Ishikawa (cell line): Measurements from ENCODE around the gene GBGT1.

ENCODE experiments used
- CEBPB ChIP-seq: IDR thresholded peaks from 2 replicates; pipeline ENCODE4 v1.6.1; 2012
- CREB1 ChIP-seq: IDR thresholded peaks from 2 replicates; pipeline ENCODE4 v1.6.1; 2012; ENCODE audit warnings: low read depth
- EGR1 ChIP-seq: IDR thresholded peaks from 2 replicates; pipeline ENCODE4 v1.6.1; 2012
- EP300 ChIP-seq: IDR thresholded peaks from 2 replicates; pipeline ENCODE4 v1.6.1; 2012; ENCODE audit warnings: borderline replicate concordance
- FOXM1 ChIP-seq: IDR thresholded peaks from 2 replicates; pipeline ENCODE4 v1.6.1; 2012; ENCODE audit warnings: low read depth, borderline replicate concordance
- NFIC ChIP-seq: IDR thresholded peaks from 2 replicates; pipeline ENCODE4 v1.6.1; 2012
- RAD21 ChIP-seq: IDR thresholded peaks from 2 replicates; pipeline ENCODE4 v1.6.1; 2012; ENCODE audit warnings: low read depth
- TAF1 ChIP-seq: IDR thresholded peaks from 2 replicates; pipeline ENCODE4 v1.6.1; 2012; ENCODE audit warnings: low read depth, mild to moderate bottlenecking
- TEAD4 ChIP-seq: IDR thresholded peaks from 2 replicates; pipeline ENCODE4 v1.6.1; 2012
- YY1 ChIP-seq: IDR thresholded peaks from 2 replicates; pipeline ENCODE4 v1.6.1; 2012; ENCODE audit warnings: low read depth
- TF ChIP-seq, protein P1 (sequence below): IDR thresholded peaks from 2 replicates; pipeline ENCODE4 v1.6.1; 2012; ENCODE audit warnings: low read depth, mild to moderate bottlenecking

- TF ChIP-seq TEAD4: no peak
- TF ChIP-seq EGR1: no peak
- TF ChIP-seq EP300: no peak
- TF ChIP-seq RAD21: no peak
- TF ChIP-seq, protein P1, sequence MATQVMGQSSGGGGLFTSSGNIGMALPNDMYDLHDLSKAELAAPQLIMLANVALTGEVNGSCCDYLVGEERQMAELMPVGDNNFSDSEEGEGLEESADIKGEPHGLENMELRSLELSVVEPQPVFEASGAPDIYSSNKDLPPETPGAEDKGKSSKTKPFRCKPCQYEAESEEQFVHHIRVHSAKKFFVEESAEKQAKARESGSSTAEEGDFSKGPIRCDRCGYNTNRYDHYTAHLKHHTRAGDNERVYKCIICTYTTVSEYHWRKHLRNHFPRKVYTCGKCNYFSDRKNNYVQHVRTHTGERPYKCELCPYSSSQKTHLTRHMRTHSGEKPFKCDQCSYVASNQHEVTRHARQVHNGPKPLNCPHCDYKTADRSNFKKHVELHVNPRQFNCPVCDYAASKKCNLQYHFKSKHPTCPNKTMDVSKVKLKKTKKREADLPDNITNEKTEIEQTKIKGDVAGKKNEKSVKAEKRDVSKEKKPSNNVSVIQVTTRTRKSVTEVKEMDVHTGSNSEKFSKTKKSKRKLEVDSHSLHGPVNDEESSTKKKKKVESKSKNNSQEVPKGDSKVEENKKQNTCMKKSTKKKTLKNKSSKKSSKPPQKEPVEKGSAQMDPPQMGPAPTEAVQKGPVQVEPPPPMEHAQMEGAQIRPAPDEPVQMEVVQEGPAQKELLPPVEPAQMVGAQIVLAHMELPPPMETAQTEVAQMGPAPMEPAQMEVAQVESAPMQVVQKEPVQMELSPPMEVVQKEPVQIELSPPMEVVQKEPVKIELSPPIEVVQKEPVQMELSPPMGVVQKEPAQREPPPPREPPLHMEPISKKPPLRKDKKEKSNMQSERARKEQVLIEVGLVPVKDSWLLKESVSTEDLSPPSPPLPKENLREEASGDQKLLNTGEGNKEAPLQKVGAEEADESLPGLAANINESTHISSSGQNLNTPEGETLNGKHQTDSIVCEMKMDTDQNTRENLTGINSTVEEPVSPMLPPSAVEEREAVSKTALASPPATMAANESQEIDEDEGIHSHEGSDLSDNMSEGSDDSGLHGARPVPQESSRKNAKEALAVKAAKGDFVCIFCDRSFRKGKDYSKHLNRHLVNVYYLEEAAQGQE: no peak
- no peak for TF ChIP-seq CREB1
- TF ChIP-seq CEBPB: no peak
- no peak for TF ChIP-seq TAF1
- TF ChIP-seq NFIC: no peak
- TF ChIP-seq YY1: no peak
- TF ChIP-seq FOXM1: no peak
Measured at GRCh38 chr9:133142684-133143622, 20.8 kb downstream of the GBGT1 start.
